ENCODE results near the gene GPC3. TPM values are rescaled to one million over a fixed set of nuclear protein-coding genes. Genes with fewer than 3 reads are reported as not detected.

The GPC3 gene
- total RNA-seq, 4 donors from 2014 or later = 3.3 to 172 (median 21.2) TPM

DNA sequence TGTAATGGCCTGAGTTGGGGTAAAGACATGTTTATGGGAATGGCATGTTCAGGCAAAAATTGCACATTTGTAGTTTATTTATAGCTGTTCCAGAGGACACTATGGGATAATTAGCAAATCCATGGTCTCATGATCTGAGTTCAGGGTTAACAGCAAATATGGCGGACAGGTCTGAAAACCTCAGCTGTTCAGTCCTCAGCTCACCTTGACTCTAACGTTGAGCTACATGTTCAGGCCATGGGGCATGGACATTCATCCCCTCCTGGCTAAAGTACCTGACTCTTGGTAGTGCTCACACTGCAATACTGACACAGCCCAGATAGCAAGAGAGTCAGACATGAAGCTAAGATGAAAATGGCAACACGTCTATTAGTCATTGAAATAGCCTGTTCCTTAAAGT, 408.5 kb downstream of the GPC3 start:
- Histone ChIP-seq H3K4me3 (no peak overlapping the region), H3K27me3 (peaks cover 0 to 9% of the 10 kb centered on the region in 2 donors), H3K9me3 (no peaks in the 10 kb centered on the region), H3K36me3 (no peaks in the 10 kb centered on the region), H3K4me1 (no peaks in the 10 kb centered on the region), H3K27ac (no peak overlapping the region)
- DNase-seq = no peak
- intact Hi-C loops (cut with DNase I; ENCODE audit: low total_unique reads) = no loop called here
- TF ChIP-seq, protein P1, sequence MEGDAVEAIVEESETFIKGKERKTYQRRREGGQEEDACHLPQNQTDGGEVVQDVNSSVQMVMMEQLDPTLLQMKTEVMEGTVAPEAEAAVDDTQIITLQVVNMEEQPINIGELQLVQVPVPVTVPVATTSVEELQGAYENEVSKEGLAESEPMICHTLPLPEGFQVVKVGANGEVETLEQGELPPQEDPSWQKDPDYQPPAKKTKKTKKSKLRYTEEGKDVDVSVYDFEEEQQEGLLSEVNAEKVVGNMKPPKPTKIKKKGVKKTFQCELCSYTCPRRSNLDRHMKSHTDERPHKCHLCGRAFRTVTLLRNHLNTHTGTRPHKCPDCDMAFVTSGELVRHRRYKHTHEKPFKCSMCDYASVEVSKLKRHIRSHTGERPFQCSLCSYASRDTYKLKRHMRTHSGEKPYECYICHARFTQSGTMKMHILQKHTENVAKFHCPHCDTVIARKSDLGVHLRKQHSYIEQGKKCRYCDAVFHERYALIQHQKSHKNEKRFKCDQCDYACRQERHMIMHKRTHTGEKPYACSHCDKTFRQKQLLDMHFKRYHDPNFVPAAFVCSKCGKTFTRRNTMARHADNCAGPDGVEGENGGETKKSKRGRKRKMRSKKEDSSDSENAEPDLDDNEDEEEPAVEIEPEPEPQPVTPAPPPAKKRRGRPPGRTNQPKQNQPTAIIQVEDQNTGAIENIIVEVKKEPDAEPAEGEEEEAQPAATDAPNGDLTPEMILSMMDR (IDR thresholded peaks at IDR 0.05) = no peak
- no peak for TF ChIP-seq POLR2A (IDR thresholded peaks at IDR 0.05)

DNA sequence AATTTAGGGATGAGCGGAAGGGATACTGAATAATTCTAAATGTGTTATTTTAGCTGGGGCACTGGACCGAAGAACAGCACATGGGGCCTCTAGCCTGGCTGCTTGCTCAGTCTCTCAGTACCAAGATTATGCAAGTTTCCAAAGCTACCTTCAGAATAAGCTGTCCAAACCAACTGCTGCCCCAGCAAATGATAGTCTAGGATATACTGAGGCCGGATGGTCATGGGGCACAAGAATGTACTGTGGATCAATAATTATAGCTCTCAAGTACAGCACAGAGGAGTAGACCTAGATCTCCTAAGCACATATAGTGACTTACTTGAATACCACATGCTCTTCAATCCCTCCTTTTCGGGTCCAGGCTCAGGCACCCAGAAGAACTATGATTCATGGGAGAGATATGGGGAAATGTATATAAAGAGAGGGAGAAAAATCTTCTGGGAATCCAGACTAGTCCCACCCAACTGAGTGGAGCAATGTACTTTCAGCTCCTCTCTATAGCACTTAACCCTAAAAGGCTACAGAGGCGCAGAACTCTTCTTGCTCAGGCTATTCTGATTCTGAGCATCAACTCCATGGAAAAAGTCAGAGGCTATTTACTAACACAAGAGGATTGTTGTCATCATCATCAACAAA, 409.8 kb downstream of the GPC3 start:
- TF ChIP-seq POLR2A (IDR thresholded peaks at IDR 0.05) = no peak
- TF ChIP-seq, protein P1 (IDR thresholded peaks at IDR 0.05) = no peak
- no peak for DNase-seq
- Histone ChIP-seq H3K36me3 (no peaks in the 10 kb centered on the region), H3K27me3 (peaks cover 0 to 9% of the 10 kb centered on the region in 2 donors), H3K9me3 (no peaks in the 10 kb centered on the region), H3K4me3 (no peak overlapping the region), H3K4me1 (no peaks in the 10 kb centered on the region), H3K27ac (peak overlapping the region in 1 of 2 donors; percentile 37)
- intact Hi-C loops (cut with DNase I; ENCODE audit: low total_unique reads) = no loop called here

DNA sequence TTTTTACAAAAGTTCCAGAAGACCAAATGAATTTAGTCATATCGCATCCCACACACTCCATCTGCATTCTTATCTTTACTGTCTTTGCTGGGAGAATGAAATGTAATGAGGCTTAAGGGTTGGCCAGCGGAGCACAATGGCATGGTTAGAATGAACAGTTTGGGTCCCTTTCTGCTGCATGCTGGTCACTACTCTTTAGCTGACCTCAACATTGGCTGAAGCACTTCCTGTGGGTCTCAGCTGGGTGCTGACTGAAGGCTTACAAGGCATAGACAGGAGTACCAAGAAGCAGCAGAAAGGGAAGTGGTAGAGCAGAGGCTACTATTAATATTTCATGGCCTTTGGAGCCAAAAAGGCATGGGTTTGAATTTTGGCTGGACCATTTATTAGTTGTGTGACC, 410.7 kb downstream of the GPC3 start:
- H3K27me3 ChIP-seq = peaks cover 0 to 9% of the 10 kb centered on the region in 2 donors
- intact Hi-C loops (cut with DNase I; ENCODE audit: low total_unique reads) = no loop called here
- H3K4me1 ChIP-seq = no peaks in the 10 kb centered on the region
- H3K4me3 ChIP-seq = no peak overlapping the region
- DNase-seq = no peak
- H3K27ac ChIP-seq = no peak overlapping the region
- H3K9me3 ChIP-seq = no peaks in the 10 kb centered on the region
- no peak for TF ChIP-seq POLR2A (IDR thresholded peaks at IDR 0.05)
- no peaks in the 10 kb centered on the region for H3K36me3 ChIP-seq

DNA sequence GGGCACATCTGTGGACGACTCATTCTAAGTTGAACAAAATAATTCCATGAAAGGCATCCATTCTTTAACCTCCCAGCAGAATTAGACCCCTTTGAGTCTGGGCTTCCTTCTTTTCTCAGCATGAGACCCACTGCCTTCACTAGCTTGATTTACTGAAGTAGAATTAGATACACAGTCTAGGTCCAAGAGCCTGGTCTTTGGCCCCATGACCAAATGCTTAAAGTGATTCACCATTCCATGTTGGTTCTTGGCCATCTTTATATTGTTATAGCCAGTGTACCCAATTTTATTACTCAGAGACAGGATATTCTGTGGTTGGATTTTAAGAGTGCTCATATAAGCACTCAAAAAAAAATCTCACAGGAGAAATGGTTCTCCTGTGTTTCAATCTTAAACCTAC, 414.8 kb downstream of the GPC3 start:
- DNase-seq = no peak
- H3K4me3 ChIP-seq = no peak overlapping the region
- H3K4me1 ChIP-seq = no peaks in the 10 kb centered on the region
- no peaks in the 10 kb centered on the region for H3K9me3 ChIP-seq
- H3K27me3 ChIP-seq = peaks cover 0 to 8% of the 10 kb centered on the region in 2 donors
- no peaks in the 10 kb centered on the region for H3K36me3 ChIP-seq
- intact Hi-C loops (cut with DNase I; ENCODE audit: low total_unique reads) = no loop called here
- H3K27ac ChIP-seq = no peak overlapping the region
- no peak for TF ChIP-seq POLR2A (IDR thresholded peaks at IDR 0.05)
- TF ChIP-seq, protein P1 (IDR thresholded peaks at IDR 0.05) = no peak

DNA sequence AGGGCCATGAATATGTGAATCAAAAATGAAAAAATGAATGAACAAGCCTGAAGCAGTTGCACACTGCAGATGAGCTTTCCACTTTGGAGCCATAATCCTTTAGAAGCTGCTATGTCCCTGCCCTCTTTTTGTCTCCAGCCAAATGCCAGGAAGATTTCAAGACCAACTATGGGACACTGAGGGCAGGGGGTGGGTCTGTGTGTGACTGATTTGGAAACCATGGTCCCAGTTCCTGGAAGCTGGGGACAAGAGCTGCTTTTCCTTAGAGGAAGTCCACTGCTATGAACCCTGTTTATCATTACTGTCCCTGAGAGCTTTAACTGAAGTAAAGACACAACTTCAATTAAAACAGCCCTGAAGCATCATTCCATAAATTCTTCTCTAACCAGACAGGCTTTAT, 416.2 kb downstream of the GPC3 start:
- Histone ChIP-seq H3K4me1 (peaks cover 0 to 2% of the 10 kb centered on the region in 2 donors), H3K4me3 (no peak overlapping the region), H3K9me3 (no peaks in the 10 kb centered on the region), H3K27ac (no peak overlapping the region), H3K27me3 (peaks cover 0 to 2% of the 10 kb centered on the region in 2 donors), H3K36me3 (no peaks in the 10 kb centered on the region)
- intact Hi-C loops (cut with DNase I; ENCODE audit: low total_unique reads) = no loop called here
- no peak for DNase-seq
- TF ChIP-seq, protein P1 (IDR thresholded peaks at IDR 0.05) = no peak
- TF ChIP-seq POLR2A (IDR thresholded peaks at IDR 0.05) = no peak
